GM21576 (cell line): ENCODE measurements around the gene FABP1.

ENCODE experiments used
- ATAC-seq: cut with Tn5 transposase; IDR thresholded peaks from one replicate; pipeline ENCODE4 v1.9.1; 2021; ENCODE audit warnings: mild to moderate bottlenecking, moderate library complexity; ENCODE audit not compliant: unreplicated experiment

FABP1 gene

DNA sequence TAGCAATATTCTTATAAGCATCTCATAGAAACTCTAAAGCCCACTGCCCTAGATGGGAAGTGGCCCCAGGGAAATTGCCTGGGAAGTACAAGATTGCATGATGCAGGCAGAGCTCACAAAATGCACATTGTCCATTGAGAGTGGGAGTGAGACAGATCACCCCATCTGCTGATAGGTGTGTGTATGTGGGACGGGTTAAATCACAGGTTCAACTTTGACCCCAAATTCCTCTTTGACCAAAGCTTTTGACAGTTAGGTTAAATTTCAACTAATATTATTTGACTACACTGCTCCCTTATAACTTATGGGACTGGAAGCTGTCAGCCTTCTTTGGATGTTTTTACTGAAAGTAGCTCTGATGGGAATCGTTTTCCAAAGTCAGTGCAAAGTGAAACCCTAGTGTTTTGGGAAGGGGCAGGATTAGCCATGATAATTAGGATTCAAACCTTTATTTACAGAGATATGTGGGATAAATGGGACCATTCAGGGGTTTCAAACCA, 11.4 kb upstream of the FABP1 start:
- ATAC-seq, result no peak

DNA sequence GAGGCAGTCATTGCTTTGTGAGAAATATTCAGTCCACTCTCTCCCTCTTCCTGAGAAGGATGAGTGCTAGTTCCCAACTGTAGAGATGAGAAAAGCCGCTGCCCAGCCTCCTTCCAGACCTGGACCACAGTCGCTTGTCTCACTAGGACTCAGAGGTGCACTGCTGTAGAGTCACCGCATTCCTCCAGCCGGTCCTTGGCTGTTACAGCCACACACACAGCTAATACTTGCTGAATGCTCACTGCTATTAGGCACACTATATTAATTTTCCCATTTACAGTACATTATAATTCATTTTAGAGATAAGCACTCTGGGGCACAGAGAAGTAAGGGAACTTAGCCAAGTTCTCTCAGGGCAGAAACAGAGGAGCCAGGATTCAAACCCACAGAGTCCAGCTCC, 10.0 kb upstream of the FABP1 start:
- no peak for ATAC-seq

DNA sequence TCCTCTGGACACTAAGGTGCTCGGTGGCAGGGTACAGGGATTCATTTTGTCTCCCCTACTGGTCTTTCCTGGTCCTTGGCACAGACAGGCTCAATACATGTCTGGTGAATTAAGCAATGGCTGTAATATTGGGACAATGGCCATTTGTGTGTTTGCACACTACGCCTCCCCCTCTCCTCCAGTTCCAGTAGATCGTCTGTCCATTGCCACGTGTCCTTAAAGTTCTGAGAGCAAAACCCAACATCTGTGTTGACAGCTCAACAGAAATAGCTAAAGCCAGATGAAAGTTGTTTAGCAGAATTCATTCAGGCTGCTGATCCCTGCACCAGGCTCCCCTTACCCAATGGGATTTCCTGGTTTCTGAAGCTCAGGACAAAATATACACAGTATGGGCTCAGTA, 9.0 kb upstream of the FABP1 start:
- no peak for ATAC-seq

DNA sequence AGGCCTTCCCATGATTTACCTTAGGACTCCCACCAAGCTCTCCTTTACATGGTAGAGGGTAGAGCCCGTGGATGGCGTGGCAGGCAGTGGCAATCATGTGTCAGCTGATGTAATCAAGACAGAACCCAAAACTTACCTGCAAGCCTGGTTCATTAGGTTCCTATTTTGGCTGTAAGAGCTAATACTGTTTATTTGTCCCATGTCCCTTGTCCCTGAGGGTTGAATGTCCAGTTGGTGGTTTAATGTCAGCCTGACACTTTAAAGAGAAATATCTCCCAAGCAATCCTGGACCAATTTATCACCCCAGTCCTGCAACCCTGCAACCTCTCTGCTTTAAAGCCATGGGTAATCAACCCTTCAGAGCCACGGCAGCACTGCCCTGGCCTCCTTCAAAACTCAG, 6.0 kb upstream of the FABP1 start:
- no peak for ATAC-seq

DNA sequence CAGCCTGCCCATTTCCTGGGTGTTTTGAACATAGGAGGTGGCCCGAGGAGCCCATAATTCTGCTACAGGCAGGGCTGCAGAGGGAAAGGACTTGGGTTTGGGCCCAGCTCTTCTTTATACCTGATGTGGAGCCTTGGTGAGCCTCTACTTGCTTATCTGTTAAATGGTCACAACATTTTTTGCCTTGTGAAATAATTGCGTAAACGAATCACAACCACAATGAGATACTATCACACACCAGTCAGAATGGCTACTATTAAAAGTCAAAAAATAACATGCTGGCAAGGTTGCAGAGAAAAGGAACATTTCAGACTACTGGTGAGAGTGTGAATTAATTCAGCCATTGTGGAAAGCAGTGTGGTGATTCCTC, 4.1 kb upstream of the FABP1 start:
- ATAC-seq, result no peak

DNA sequence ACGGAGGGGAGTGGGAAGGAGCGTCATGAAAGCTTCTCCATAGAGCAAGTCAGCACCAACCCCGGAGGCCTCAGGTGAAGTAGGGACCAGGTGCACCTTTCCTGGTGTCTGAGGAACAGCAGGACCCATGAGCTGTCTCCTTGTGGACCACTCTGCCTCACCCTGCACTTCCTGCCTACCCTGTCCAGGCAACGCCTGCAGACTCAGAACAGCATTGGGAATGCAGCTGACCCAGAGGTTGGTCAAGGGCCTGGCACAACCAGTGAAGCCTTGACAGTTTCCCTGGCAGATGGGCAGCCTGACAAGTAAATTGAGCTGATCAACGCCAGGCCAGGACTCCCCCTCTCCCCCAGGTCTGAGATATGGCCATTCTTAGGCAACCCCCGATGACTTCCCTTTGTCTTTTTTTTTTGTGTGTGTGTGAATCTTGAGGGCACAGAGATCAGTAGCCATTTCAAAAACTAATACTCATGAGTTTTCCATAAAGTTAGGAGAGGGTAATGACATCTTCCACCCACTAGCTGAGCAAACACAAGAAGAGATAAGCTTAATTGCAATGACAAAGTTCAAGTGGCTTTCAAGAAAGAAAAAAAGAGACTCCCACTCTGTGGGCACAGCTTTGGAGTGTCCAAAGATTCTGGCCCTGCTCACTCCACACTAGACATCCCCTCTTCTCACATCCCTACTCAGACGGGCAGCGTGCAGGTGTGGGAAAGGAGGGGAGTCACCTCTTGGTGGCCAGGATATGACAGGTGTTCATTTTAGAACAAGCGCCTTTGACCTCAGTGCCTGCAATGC, 3.5 kb upstream of the FABP1 start:
- ATAC-seq, result no peak

DNA sequence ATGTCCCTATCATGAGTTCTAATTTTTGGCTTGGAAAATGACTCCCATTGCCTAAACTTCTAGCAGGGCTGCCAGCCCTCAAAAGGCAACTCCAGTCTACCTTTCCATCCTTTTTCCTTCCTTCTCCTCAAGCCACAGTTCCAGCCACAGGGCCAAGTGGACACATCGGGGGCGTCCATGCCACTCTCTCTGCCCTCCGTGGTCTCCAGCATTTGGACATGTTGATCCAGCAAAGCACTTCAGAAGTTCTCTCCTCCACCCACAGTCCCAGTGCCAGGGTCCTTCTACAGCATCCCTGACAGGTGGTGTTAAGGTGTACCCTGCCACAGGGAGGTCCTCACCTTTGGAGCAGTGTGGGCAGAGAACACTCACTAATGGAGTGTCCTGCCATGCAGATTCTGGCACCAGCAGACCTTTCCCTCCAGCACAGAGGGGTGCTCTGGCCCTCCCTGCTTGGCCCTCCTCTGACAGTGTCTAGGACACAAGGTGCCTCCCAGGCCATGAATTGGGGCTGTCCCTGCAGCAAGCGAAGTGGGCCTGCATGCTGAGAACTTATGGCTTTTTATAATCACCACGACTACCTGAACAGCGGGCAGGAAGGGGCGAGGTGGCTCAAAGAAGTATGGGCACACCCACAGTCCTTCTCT, 1.6 kb upstream of the FABP1 start:
- no peak for ATAC-seq

DNA sequence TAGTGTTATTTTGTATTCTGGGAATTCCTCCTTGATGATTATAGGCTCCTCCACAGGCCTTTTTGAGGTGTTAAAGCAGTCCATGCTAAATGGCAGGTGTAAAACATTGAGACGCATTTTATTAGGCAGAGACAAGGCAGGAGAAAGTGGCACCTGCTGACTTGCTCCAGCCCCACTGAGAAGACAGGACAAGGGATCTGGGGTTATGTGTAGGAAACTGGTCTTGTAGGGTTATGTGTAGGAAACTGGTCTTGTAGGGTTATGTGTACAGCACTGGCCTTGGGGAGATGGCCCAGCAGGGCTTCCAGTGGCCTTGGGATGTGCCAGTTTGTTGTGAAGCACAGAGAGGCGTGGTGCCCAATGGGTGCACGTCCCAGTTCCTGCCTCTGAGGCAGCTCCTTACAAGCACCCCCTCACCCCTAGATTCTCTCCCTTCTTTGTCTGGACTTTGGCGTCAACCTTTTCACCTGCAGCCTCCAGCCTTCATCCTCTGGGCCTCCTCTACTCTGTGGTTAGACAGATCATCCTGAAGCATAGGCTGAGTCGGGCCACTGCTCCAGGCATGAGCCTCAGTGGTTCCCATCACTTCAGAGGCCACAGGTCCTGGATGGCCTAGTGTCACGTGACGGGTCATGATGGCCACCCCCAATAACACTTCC, 921 bp upstream of the FABP1 start:
- no peak for ATAC-seq

DNA sequence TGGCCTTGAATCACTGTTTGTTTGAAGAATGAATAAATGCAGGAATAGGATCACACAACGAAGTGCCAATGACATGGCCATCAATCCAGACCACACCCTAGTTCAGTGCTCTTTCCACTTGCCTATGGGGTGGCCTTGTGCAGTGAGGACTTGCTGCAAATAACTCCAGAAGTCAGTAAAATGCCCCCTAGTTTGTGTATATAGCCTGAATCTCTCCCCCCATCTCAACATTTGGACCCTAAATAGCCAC, 299 bp downstream of the FABP1 start:
- ATAC-seq, result no peak

DNA sequence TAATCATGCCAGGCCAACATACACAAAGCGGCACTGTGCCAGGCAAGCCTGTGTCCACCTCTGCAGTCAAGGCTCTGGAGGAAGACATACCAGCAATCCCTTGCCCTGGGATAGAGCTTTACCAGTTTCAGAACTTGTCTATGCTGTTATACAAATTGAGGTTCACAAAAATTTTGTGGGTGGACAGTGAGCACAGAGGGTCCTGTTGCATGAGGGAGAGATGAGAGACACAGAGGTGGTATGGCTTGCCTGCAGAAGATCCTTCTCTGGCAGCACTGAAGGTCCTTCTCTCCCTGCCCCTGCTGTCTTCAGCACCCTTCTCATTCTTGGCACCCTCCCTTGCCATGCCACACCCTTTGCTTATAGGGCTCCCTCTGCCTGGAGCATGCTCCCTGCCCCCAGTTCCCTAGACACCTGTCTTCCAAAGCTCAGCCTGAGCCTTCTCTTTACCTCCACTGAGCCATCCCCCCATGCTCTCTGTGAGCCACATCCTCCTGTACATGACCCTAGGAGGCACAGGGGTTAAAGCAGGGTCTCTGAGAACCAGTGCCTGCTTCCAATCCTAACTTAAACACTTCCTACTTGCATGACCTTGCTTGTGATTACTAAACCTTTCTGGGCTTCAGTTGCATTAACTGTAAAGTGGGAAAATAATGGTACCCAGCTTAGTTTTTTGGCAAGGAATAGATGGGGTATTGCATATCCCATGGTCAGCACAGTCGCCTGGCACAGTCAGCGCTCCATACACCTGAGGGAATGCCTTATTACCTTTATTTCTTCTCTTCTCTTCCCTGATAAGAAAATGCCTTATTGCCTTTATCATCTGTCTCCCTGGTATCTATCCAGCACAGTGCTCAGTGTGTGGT, 857 bp downstream of the FABP1 start:
- no peak for ATAC-seq

DNA sequence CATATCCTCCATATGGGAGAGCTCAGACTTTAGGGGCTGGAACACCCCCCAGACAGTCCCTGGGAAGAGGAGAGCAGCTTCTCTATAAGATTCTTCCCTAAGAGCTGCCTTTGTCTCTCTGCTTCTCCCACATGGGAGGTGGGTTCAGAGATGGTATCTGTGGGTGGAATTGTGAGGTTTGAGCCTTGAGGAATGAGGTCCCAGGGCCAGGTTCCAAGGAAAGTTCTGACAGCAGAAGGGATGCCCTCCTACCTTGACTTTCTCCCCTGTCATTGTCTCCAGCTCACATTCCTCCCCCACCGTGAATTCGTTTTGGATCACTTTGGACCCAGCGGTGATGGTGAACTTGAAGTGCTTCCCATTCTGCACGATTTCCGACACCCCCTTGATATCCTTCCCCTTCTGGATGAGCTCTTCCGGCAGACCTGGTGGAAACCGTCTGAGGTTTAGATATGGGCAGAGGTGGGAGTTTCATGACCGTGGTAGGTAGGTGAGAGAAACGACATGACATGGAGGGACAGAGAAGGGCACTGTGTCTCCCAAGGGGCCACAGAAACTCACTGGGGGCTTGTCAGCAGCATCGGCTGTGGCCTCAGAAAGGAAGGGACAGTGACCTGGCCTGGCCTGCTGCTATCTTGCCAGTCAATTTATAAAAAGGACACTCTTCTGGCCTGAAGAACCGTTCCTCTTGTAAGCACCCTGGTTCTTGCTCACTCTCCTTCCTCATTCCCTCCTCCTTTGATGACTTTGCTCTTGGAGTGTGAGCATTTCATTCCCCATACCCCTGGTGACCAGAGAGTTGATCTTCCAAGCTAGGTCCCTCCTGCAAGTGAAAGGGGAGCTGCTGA, 1.7 kb downstream of the FABP1 start:
- no peak for ATAC-seq

DNA sequence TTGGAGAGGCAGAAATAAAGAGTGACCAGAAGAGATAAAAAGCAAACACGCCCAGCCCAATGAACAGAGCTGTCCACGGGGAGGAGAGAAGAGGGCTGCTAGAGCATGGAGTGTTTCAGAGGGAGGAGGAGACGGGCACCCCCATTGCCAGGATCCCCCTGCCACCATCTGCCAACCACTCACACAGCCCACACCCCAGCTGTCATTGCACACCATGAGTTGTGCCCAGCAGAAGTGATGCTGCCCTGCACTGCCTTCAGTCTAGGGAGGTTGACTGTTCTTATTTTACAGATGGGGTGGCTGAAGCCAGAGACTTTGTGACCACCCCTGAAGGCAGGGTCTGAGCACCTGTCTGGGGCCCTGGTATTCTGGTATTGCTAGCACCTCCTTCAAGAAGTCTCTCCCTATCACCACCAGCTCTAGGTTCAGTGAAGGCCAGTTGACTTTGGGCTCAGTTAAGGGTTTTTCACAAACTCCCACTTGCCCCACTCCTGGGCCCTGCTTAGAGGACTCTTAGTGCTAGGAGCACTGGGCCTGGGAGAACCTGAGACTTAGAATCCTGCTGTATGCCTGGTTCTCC, 2.4 kb downstream of the FABP1 start:
- no peak for ATAC-seq

DNA sequence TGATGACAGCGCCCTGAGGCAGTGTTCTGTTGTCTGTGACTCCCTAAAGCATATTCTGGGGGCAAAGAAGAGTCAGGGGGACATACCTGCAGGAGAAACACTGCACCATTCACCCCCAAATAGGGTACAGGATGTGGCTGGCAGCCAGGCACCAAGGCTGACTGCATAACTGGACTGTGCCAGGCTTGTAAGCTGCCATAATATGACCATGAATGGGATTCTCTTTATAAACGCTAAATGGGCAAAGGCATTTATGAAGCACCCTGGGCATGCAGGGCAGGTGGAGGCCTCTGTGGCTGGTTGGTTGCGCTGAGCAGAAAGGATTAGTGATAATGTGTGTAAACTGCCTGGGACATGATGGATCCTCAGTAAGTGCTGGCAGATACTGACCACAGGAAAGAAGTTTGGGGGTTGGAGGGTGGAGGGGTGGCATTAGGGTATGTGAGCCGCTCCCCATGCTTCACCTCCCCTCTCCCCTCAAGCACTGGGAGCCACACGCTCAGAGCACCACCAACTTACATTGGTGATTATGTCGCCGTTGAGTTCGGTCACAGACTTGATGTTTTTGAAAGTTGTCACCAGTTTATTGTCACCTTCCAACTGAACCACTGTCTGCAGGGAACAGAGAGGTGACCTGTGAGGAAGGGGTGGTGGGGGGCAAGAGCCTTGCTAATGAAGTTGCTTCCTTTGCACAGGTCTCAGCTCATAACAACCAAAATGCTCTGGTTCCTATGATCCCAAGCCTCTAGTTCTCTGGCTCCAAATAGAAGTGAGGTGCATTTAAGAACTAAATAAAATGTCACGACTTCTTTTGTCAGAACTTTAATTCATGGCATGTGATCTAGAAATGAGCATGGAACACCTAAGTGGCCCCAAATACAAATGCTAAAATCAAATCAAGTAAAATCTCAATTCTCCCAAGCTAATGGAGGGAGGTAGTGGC, 3.6 kb downstream of the FABP1 start:
- no peak for ATAC-seq

DNA sequence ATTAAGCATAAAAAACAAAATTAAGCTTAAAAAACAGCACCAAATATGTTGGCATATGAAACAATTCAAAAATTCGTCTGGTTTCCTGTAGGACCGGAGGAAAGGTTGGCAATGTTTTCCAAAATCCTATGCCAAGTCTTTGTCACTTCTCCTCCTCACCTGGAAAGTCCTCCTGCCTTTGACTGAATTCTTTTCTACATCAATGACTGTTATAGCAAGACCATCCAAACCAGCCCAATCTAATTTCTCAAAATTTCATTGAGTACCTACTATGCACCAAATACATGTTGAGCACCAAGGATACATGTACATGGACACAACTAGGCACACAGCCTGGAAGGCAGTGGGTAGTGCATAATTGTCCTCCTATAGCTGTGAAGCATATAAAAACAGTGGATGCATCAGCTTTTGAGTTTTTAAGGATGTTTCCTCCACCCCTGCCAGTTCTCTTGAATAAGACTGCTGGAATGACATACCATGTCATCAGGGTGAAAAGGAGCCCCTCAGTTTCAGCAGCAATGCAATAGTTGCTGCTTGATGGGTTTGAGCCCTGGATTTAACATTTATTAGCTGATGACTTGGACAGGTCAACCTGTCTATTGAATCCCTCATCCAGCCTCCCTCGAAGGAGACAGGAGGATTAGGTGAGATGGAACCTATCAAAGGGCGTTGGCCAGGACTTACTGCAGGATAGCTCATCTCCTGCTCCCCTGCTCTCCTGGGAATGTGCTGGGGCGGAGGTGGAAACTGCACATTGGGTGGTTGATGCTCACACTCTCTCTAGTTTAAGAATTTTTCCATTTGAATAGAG, 4.5 kb downstream of the FABP1 start:
- ATAC-seq, result no peak

DNA sequence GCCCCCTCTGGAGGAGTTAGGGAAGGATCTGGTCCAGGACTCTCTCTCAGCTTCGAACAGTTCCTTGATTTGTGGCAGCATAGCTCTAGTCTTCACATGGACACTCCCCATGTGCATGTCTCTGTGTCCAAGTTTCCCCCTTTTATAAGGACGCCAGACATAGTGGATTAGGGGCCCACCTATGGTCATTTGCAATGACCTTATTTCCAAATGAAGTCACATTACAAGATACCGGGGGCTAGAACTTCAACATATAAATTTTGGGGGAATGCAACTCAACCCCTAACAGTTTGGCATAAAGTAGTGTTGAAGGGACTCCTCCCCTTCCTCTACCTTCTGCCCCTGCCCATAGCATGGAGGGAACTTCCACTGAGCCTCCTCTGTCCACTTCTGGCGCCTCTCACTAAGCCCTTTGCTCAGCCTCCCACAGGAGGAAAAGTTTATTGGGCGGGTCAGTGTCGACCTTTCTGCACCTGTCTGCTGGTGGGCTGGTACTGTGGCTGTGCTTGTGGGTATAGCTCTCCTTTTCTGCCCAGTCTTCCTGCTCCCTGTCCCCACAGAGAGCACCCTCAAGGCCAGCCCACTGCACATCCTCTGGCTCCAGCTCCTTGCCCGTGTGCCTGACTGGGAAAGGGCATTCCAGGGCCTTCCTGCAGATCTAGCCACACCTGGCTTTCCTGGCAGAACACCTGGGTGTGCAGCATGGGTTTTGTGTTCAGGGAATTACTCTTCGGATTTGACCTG, 5.5 kb downstream of the FABP1 start:
- no peak for ATAC-seq

DNA sequence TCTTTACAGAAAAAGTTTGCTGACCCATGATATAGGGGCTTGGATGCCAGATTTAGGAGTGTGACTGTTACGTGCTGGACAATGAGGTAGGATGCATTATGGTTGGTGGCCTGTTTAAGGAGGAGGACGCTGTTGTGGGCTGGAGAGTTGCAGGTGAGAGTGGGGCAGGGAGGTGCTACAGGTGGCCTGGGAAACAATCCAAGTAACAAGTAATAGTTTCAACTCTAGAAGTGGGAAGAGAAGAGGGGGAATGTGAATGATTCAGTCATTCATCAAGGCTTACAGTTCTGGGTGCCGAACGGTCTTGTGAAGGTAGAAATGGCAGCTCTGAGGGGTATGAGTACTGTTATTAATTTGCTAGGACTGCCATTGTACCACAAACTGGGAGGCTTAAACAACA, 6.2 kb downstream of the FABP1 start:
- no peak for ATAC-seq

DNA sequence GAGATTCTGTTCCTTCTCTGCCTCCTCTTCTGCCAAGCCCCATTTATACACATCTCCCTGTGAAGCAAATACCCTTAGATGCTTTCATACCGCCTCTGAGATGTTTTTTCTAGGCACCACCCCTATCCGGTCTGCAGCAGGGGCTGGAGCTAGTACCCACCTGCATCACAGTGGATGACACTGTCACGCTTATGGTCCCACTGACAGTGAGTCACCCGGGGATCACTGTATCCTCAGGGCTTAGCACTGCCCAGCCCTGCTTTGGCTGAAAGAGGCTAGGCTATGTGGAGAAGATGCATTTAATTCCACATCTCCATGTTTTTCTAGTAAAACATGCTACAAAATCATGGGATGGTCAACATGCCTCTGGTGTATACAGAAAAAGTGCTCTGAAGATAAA, 9.9 kb downstream of the FABP1 start:
- no peak for ATAC-seq
